ENCODE data around the gene MACF1.

MACF1 gene

DNA sequence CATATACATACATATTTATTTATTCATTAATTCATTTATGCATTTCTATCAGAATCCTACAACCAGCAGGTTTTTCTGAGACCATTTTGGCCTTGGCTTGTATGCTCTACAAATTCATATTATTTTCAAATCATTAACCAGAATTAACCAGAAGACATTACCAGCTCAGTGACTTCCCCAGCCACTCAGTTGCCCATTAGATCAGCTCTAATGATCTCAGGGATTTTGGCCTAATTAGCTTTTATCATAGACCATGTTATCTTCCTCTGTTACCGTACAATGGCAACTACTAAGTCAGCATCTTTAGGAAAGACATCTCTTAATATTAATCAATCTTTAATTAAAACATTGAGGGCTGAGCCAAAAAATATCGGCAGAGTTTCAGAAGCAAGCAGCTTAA lies 196.6 kb downstream of the MACF1 start:
- Histone ChIP-seq H3K36me3 (peaks cover 4% of the 10 kb centered on the region; the same call in 1 of the 2 replicates), H3K27ac (no peak overlapping the region)
- no peak for DNase-seq

DNA sequence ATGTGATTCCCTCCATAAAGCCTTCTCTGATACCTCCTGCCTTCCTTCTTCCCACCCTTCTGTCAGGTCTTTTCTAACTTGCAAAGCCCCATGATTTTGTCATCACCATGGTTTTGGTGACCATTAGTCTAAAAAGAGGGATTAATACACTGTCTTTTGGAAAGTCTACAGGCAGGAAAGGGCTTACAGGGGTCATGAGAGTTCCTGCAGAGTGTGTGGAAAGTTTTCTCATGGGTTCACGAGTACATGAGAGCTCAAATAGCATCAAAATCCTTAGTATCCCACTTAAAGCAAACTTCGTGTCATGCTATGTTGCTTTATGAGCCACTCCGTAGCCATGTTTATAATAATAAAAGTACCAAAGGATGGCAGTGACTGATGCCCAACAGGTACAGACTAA lies 200.4 kb downstream of the MACF1 start:
- H3K27me3 ChIP-seq (ENCODE audit: insufficient read depth, low read depth, severe bottlenecking), result no peaks in the 10 kb centered on the region
- no peak overlapping the region for H3K4me3 ChIP-seq (ENCODE audit: low read depth, low read length)
- peaks cover 4% of the 10 kb centered on the region for H3K36me3 ChIP-seq
- no peaks in the 10 kb centered on the region for H3K9me3 ChIP-seq (ENCODE audit: severe bottlenecking)
- H3K27ac ChIP-seq, result no peak overlapping the region
- DNase-seq, result no peak
- TF ChIP-seq, protein P1, sequence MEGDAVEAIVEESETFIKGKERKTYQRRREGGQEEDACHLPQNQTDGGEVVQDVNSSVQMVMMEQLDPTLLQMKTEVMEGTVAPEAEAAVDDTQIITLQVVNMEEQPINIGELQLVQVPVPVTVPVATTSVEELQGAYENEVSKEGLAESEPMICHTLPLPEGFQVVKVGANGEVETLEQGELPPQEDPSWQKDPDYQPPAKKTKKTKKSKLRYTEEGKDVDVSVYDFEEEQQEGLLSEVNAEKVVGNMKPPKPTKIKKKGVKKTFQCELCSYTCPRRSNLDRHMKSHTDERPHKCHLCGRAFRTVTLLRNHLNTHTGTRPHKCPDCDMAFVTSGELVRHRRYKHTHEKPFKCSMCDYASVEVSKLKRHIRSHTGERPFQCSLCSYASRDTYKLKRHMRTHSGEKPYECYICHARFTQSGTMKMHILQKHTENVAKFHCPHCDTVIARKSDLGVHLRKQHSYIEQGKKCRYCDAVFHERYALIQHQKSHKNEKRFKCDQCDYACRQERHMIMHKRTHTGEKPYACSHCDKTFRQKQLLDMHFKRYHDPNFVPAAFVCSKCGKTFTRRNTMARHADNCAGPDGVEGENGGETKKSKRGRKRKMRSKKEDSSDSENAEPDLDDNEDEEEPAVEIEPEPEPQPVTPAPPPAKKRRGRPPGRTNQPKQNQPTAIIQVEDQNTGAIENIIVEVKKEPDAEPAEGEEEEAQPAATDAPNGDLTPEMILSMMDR (IDR thresholded peaks at IDR 0.05; ENCODE audit: low read depth, low read length), result no peak

More for the DNA sequence above, 196.6 kb downstream of the MACF1 start:
- H3K4me3 ChIP-seq (ENCODE audit: low read depth, low read length), result no peak overlapping the region
- TF ChIP-seq, protein P1 (IDR thresholded peaks at IDR 0.05; ENCODE audit: low read depth, low read length), result no peak
- no peaks in the 10 kb centered on the region for H3K9me3 ChIP-seq (ENCODE audit: severe bottlenecking)
- H3K27me3 ChIP-seq (ENCODE audit: insufficient read depth, low read depth, severe bottlenecking), result no peaks in the 10 kb centered on the region

DNA sequence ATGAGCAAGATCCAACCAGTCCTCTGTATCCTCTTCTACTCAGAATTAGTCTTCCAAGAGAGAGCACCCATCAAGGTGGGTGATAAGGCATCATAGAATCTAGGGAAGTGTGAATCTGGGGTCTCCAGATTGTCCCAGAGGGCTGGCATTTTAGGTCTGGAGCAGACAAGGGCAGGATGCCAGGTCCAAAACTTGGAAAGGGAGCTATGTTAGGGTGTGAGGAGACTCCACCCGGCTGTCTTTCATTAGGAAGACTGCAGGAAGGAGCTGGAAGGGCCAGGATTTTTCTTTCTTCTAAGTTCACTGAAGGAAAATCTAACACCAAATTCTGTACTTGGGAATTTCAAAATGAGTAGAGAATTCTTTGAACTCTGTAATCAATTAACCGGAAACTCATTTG lies 200.9 kb downstream of the MACF1 start:
- Histone ChIP-seq H3K4me3 (ENCODE audit: low read depth, low read length) (no peak overlapping the region), H3K27ac (no peak overlapping the region), H3K9me3 (ENCODE audit: severe bottlenecking) (no peaks in the 10 kb centered on the region), H3K36me3 (peaks cover 6% of the 10 kb centered on the region), H3K27me3 (ENCODE audit: insufficient read depth, low read depth, severe bottlenecking) (no peaks in the 10 kb centered on the region)
- DNase-seq, result no peak
- TF ChIP-seq, protein P1 (IDR thresholded peaks at IDR 0.05; ENCODE audit: low read depth, low read length), result no peak

DNA sequence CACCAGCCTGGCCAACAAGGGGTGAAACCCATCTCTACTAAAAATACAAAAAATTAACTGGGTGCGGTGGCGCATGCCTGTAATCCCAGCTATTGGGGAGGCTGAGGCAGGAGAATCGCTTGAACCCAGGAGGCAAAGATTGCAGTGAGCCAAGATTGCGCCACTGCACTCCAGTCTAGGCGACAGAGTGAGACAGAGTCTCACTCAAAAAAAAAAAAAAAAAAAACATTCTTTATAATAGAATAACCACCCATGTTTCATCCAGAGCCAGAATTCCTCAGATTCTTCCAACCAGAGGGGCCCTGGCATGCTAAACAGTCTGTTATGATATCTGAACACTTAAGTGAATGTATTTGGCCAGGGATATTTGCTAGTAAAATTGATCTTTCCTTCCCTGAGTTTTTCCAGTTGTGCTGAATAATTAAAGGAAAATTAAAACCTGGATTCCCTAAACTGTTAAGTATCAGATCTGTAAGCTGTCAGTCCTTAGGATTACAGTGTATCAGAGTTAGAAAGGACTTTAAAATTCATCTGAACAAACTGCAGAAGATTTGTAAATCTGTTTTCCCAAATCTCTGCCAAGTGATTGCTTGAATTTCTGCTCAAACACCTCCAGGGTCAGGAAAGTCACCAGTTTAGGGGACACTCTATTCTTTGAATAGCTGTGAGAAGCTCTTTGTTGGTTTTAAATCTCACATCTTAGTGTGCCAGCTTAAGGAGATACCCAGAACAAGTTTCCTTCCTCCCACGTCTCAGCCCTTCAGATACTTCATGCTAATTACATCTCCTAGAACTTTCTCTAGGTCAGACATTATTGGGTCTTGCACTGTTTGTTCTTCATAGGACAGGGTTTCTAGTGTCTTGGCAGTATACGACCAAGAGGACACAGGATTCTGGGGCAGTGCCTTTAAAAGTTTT lies 202.3 kb downstream of the MACF1 start:
- Histone ChIP-seq H3K27me3 (ENCODE audit: insufficient read depth, low read depth, severe bottlenecking) (no peaks in the 10 kb centered on the region), H3K27ac (no peak overlapping the region; the same call in 1 of the 2 replicates), H3K4me3 (ENCODE audit: low read depth, low read length) (no peak overlapping the region), H3K36me3 (peaks cover 17% of the 10 kb centered on the region), H3K9me3 (ENCODE audit: severe bottlenecking) (no peaks in the 10 kb centered on the region)
- TF ChIP-seq, protein P1 (IDR thresholded peaks at IDR 0.05; ENCODE audit: low read depth, low read length), result no peak
- DNase-seq, result no peak

DNA sequence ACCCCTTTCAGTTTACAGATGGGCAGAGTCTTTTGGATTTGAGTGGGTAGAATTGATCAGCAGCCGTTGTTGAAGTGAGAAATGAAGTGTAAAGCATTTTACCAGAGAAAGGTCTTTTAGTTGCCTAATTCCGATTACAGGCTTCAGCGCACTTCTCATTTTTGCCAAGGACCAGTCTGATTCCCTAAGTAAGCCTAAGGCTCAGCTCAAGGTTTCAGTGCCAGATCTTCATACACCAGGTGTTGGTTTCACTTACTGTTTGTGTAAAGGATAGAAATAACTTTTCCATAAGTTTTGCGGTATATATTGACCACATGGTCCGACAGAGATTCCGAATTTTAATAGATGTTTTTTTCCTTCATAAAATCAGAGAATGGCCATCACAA lies 203.0 kb downstream of the MACF1 start:
- peak overlapping the region; percentile 98 for H3K27ac ChIP-seq
- H3K36me3 ChIP-seq, result peaks cover 21% of the 10 kb centered on the region
- peak overlapping the region; percentile 69 for H3K4me3 ChIP-seq (ENCODE audit: low read depth, low read length)
- TF ChIP-seq, protein P1 (IDR thresholded peaks at IDR 0.05; ENCODE audit: low read depth, low read length), result no peak
- DNase-seq, result no peak
- no peaks in the 10 kb centered on the region for H3K9me3 ChIP-seq (ENCODE audit: severe bottlenecking)
- no peaks in the 10 kb centered on the region for H3K27me3 ChIP-seq (ENCODE audit: insufficient read depth, low read depth, severe bottlenecking)
